ENCODE results near the gene GPT2.
A peak's percentile ranks its signal among the peaks of the same experiment; 100 is the strongest.

GPT2 gene

GRCh38 chr16:46972429-46973206 is 88.5 kb downstream of the GPT2 start:
- DNase-seq (ENCODE audit: extremely low read depth, low read depth), result no peak
- H3K4me3 ChIP-seq (replicated peaks; ENCODE audit: low read depth, low read length), result peak overlapping the region; percentile 85
- TF ChIP-seq CTCF (IDR thresholded peaks at IDR 0.05; ENCODE audit: low read depth, low read length, missing control alignments), result no peak

- TF ChIP-seq CTCF (IDR thresholded peaks at IDR 0.05; ENCODE audit: low read depth, low read length, missing control alignments), result no peak
- H3K4me3 ChIP-seq (replicated peaks; ENCODE audit: low read depth, low read length), result peak within 1 kb of the TSS; percentile 85
- peak; percentile 61 for DNase-seq (ENCODE audit: extremely low read depth, low read depth)
Measured at GRCh38 chr16:46973207-46973995, 89.2 kb downstream of the GPT2 start, which contains the start of gene DNAJA2. Gene DNAJA2 (minus strand): TSS chr16:46973674. CDS start chr16:46973572, 102 bp downstream.

DNA sequence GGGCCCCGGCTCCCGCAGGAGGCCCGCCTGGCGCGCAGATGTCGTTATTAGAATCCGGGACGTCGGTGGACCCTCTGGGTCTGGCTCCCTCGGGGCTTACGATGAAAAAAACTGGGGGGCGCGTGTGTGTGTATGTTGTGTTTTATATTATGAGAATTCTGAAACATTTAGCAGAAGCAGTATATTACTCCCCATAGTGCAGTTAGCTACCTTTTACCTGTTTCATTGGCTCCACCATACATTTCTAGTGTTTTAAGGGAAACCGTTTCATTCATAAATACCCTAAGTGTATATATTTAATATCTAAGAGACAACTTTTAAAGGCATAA is 89.8 kb downstream of the GPT2 start:
- no peak for TF ChIP-seq CTCF (IDR thresholded peaks at IDR 0.05; ENCODE audit: low read depth, low read length, missing control alignments)
- DNase-seq (ENCODE audit: extremely low read depth, low read depth), result no peak
- H3K4me3 ChIP-seq (replicated peaks; ENCODE audit: low read depth, low read length), result peak overlapping the region; percentile 85

- DNase-seq (ENCODE audit: extremely low read depth, low read depth), result no peak
- peak overlapping the region; percentile 85 for H3K4me3 ChIP-seq (replicated peaks; ENCODE audit: low read depth, low read length)
- no peak for TF ChIP-seq CTCF (IDR thresholded peaks at IDR 0.05; ENCODE audit: low read depth, low read length, missing control alignments)
Measured at GRCh38 chr16:46974352-46974751, 90.2 kb downstream of the GPT2 start.

DNA sequence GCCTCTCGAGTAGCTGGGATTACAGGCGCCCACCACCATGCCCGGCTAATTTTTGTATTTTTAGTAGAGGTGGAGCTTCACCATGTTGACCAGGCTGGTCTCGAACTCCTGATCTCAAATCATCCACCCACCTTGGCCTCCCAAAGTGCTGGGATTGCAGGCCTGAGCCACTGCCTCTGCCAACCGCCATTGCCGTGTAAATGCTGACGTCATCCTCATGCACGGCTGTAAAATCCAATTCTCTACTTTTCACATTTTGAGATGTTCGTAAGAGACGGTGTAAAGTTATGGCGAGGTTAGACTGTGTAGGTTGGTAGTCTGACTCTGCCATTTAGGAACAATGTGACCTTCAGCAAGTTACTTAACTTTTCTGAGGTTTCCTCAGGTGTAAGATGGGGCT is 91.0 kb downstream of the GPT2 start:
- DNase-seq (ENCODE audit: extremely low read depth, low read depth), result no peak
- no peak overlapping the region for H3K4me3 ChIP-seq (replicated peaks; ENCODE audit: low read depth, low read length)
- TF ChIP-seq CTCF (IDR thresholded peaks at IDR 0.05; ENCODE audit: low read depth, low read length, missing control alignments), result no peak

DNA sequence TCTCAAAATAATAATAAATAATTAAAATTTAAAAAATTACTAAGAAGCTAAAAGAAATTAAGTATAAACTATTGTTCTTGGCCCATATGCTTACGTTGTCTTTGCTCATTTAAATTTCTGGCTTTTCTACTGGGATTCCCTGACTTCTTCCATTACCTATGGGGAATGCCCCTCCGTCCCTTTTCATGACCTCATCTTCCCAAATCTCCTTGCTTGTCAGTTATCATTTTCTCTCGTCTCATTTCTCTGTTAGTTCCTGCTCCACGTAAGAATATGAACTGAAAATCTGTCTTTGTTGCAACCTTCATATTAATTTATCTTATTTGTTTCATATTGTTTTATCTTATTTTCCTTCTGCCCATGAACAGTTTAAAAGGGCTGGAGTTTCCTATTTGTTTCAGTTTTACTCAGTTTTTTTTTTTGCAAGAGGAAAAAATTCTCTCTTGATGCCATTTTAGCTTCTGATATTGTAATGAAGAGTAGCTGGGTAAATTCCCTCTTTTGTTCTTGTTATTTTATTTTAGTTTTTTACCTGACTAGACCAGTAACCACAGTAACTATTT is 91.8 kb downstream of the GPT2 start:
- H3K4me3 ChIP-seq (replicated peaks; ENCODE audit: low read depth, low read length), result no peak overlapping the region
- TF ChIP-seq CTCF (IDR thresholded peaks at IDR 0.05; ENCODE audit: low read depth, low read length, missing control alignments), result no peak
- no peak for DNase-seq (ENCODE audit: extremely low read depth, low read depth)

All from HFF-Myc (cell line).